Measurements from ENCODE around the gene HOXA3.

The HOXA3 gene

GRCh38 chr7:27141137-27141922 lies 11.1 kb downstream of the HOXA3 start:
- Histone ChIP-seq H3K4me3 (ENCODE audit: low read depth, low read length) (no peak overlapping the region), H3K4me1 (no peaks in the 10 kb centered on the region), H3K9me3 (no peaks in the 10 kb centered on the region), H3K27me3 (peaks cover 100% of the 10 kb centered on the region), H3K36me3 (no peaks in the 10 kb centered on the region)
- no peak for TF ChIP-seq CTCF (IDR thresholded peaks at IDR 0.05; ENCODE audit: low read depth, low read length)
- DNase-seq: no peak

- Histone ChIP-seq H3K4me3 (ENCODE audit: low read depth, low read length) (no peak overlapping the region), H3K27me3 (peaks cover 100% of the 10 kb centered on the region), H3K36me3 (no peaks in the 10 kb centered on the region), H3K9me3 (no peaks in the 10 kb centered on the region), H3K4me1 (no peaks in the 10 kb centered on the region)
- no peak for TF ChIP-seq CTCF (IDR thresholded peaks at IDR 0.05; ENCODE audit: low read depth, low read length)
- no peak for DNase-seq
Observed at GRCh38 chr7:27140126-27140857, 12.1 kb downstream of the HOXA3 start.

- Histone ChIP-seq H3K4me3 (ENCODE audit: low read depth, low read length) (no peak overlapping the region), H3K36me3 (no peaks in the 10 kb centered on the region), H3K9me3 (no peaks in the 10 kb centered on the region), H3K27me3 (peaks cover 100% of the 10 kb centered on the region), H3K4me1 (no peaks in the 10 kb centered on the region)
- TF ChIP-seq CTCF (IDR thresholded peaks at IDR 0.05; ENCODE audit: low read depth, low read length): no peak
- peak; percentile 6 for DNase-seq
Observed at GRCh38 chr7:27139334-27140125, 12.9 kb downstream of the HOXA3 start.

GRCh38 chr7:27138985-27139333 lies 13.4 kb downstream of the HOXA3 start:
- Histone ChIP-seq H3K27me3 (peaks cover 100% of the 10 kb centered on the region), H3K4me3 (ENCODE audit: low read depth, low read length) (no peak overlapping the region), H3K4me1 (no peaks in the 10 kb centered on the region), H3K36me3 (no peaks in the 10 kb centered on the region), H3K9me3 (no peaks in the 10 kb centered on the region)
- DNase-seq: no peak
- no peak for TF ChIP-seq CTCF (IDR thresholded peaks at IDR 0.05; ENCODE audit: low read depth, low read length)

GRCh38 chr7:27138472-27138871 lies 13.9 kb downstream of the HOXA3 start:
- Histone ChIP-seq H3K4me1 (no peaks in the 10 kb centered on the region), H3K9me3 (no peaks in the 10 kb centered on the region), H3K27me3 (peaks cover 100% of the 10 kb centered on the region), H3K36me3 (no peaks in the 10 kb centered on the region), H3K4me3 (ENCODE audit: low read depth, low read length) (no peak overlapping the region)
- no peak for DNase-seq
- no peak for TF ChIP-seq CTCF (IDR thresholded peaks at IDR 0.05; ENCODE audit: low read depth, low read length)
